ENCODE measurements around the gene FOXK1. TPM values are rescaled to one million over a fixed set of nuclear protein-coding genes. Genes with fewer than 3 reads are reported as not detected.

FOXK1 gene
- total and polyA plus RNA-seq, 2 of the 13 experiments (the other 11 are each of a cell fraction or from before 2014, with no cell fraction given), result 4.6 to 8.8 TPM

DNA sequence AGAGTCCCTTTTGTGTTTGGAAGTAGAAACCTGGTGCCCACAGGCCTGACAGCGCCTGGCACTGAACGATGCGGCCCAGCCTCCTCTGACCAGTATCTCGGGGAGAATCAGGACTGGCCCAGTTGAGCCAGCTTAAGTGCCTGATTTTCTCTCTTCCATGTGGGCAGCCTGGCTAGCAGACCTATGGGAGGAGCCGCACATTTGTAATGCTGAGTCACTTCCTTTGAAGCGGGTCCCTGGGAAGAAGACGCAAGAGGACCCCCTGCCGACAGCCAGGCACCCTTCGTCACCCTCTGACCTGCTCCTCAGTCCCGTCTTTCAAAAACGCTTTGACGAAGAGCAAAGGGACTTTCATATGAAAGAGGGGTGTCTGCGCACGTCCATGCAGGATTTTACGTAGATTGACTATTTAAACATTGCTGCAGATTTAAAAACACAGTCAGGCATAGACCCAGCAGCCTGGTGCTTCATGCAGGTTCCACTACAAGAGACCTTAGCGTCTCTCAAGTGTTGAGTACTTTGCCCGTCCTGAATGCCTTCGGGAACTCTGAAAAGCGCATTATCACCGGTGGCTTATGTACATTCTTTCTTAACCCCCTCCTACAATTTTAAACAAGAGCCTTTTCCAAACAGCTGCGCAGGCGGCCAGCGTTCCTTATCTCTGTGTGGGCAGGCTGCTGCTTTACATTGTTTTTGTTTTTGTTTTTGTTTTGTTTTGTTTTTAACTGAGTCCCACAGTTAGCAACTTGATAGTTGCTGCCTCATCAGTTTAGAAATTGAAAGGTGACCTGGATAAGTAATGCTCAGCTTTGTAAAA lies 56.8 kb downstream of the FOXK1 start (continued):
- TF ChIP-seq SP5 (CRISPR knock-in tag; IDR thresholded peaks at IDR 0.05; ENCODE audit: borderline replicate concordance, low read depth) (peak; percentile 68), ZMYM2 (CRISPR knock-in tag; IDR thresholded peaks at IDR 0.05) (peak; percentile 22; the same call in 1 of the 2 replicates), NAIF1 (CRISPR knock-in tag; IDR thresholded peaks at IDR 0.05; ENCODE audit: borderline replicate concordance) (peak; percentile 74; the same call in 1 of the 2 replicates), ZNF761 (CRISPR knock-in tag; conservative IDR thresholded peaks at IDR 0.05) (peak; percentile 68; the same call in 1 of the 2 replicates), ZBTB20 (CRISPR knock-in tag; IDR thresholded peaks at IDR 0.05; ENCODE audit: borderline replicate concordance, low read depth) (0 out of 2 replicates have a peak, but pooled peaks have one; percentile 22), CHD4 (IDR thresholded peaks at IDR 0.05; ENCODE audit: borderline replicate concordance, low read length) (peak; percentile 38; the same call in 1 of the 2 replicates)

DNA sequence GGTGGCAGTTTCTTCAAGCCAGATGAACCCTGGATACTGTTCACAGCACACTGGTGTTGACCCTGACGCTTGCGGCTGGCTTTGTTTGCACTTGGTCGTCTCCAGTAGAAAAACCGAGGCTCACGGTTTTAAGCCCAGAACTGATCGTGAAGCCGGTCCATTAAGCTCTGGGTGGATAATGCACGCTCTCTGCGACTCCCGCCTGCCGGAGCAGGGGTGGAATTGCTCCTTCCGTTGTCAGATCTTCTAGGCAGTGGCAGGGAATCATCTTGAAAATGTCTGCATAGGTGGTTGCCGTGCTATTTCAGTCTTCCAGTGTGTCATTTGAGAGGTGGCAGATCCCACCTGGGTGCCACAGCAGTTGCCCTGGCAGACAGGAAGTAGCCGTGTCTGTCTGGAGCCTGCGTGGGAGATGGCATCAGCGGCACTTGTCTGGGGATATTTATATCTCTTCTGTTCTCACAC lies 57.5 kb downstream of the FOXK1 start:
- peaks cover 70% of the 10 kb centered on the region for H3K4me1 ChIP-seq (ENCODE audit: insufficient read depth, low read length)
- peaks cover 4% of the 10 kb centered on the region; the same call in 1 of the 2 replicates for H4K20me1 ChIP-seq (ENCODE audit: insufficient read depth, low read length)
- in situ Hi-C loops (cut with HindIII; ENCODE audit: extremely low pct_ligation_motif_present, low pct_unique_long_range_greater_than_20kb), result no loop called here
- CTCF ChIA-PET (ENCODE audit: low intra/inter-chr PET ratio, low total read pairs), result no interaction called here
- no peaks in the 10 kb centered on the region for H3K9me3 ChIP-seq (ENCODE audit: low read length)
- H3K4me2 ChIP-seq (ENCODE audit: low read depth, low read length), result peak overlapping the region; percentile 69
- intact Hi-C loops (cut with micrococcal nuclease; ENCODE audit: unreplicated experiment), result loop anchor here (2.0 to 5.0 kb wide), 2 partner anchors 27 to 57 kb away; partner anchors contain the start of gene FOXK1
- ATAC-seq, result peak; percentile 78
- H2AFZ ChIP-seq (ENCODE audit: low read length), result no peak overlapping the region
- H3K36me3 ChIP-seq (replicated peaks in 1 of 2; ENCODE audit: control insufficient read depth in 1 of 2, insufficient read depth in 2 of 2, low read length in 2 of 2), result peaks cover 14 to 30% of the 10 kb centered on the region in 2 experiments
- FAIRE-seq, result peak; percentile 87
- peak overlapping the region; percentile 83 for H3K27ac ChIP-seq (ENCODE audit: extremely low read length, insufficient read depth, low read length)
- H3K9ac ChIP-seq (ENCODE audit: insufficient read depth, low read depth, low read length), result peak overlapping the region; percentile 53
- H3K79me2 ChIP-seq (ENCODE audit: insufficient read depth, low read length), result peaks cover 38% of the 10 kb centered on the region
- POLR2A ChIA-PET, result interaction anchor here (1.2 to 2.2 kb wide), 3 partner anchors 15 to 56 kb away, joined by 3 to 11 read pairs (median 10); partner anchors contain the start of gene AP5Z1
- H3K27me3 ChIP-seq (ENCODE audit: control insufficient read depth in 1 of 2, insufficient read depth in 2 of 2, low read length in 2 of 2), result no peaks in the 10 kb centered on the region
- no TSS peak for BruUV-seq (replicated peaks)
- WGBS (ENCODE audit: low lambda C conversion rate), result 1% methylated on average over 10 of the region's 16 CpGs
- peak overlapping the region; percentile 27 to 56 (median 36); a peak in 4 of 6 replicates for H3K4me3 ChIP-seq (replicated peaks in 1 of 3; ENCODE audit: insufficient read depth in 1 of 3, low read depth in 2 of 3, low read length in 3 of 3)
- peak; percentile 84 for DNase-seq (ENCODE audit: low spot score)
- TF ChIP-seq ZNF670 (CRISPR knock-in tag; IDR thresholded peaks at IDR 0.05; ENCODE audit: borderline replicate concordance) (no peak), RARA (CRISPR knock-in tag; IDR thresholded peaks at IDR 0.05) (peak; percentile 63), EZH2 (conservative IDR thresholded peaks at IDR 0.05; ENCODE audit: low read depth, low read length) (no peak), ADNP (CRISPR knock-in tag; IDR thresholded peaks at IDR 0.05) (no peak), ZNF792 (CRISPR knock-in tag; IDR thresholded peaks at IDR 0.05) (0 out of 2 replicates have a peak, but pooled peaks have one; percentile 6), ZNF800 (CRISPR knock-in tag; IDR thresholded peaks at IDR 0.05) (no peak), FOXK2 (IDR thresholded peaks at IDR 0.05) (0 out of 2 replicates have a peak, but pooled peaks have one; percentile 22), ZNF142 (CRISPR knock-in tag; IDR thresholded peaks at IDR 0.05) (peak; percentile 92), PHB2 (IDR thresholded peaks at IDR 0.05; ENCODE audit: partially characterized antibody) (no peak)

Measured in HepG2 (cell line).